Tibial nerve (tissue), 3 donors: ENCODE results near the gene CLEC17A.

Experiments used
- EP300 ChIP-seq, 2 donors: sonication (generic); formaldehyde crosslinking; IDR thresholded peaks; one replicate each; pipeline ENCODE4 v1.6.1; 2017; ENCODE audit warnings: antibody characterized with exemption in 2 of 2, mild to moderate bottlenecking in 1 of 2
- POLR2A ChIP-seq, 2 donors: fragments of 450-650 bp; IDR thresholded peaks; one replicate each; pipeline ENCODE4 v1.6.1; 2017; ENCODE audit warnings: antibody characterized with exemption in 2 of 2, mild to moderate bottlenecking in 2 of 2, moderate library complexity in 2 of 2

- TF ChIP-seq POLR2A (IDR thresholded peaks at IDR 0.05) (no peak), EP300 (IDR thresholded peaks at IDR 0.05) (peak in 1 of 2 donors; percentile 16)
These were observed 26.2 kb upstream of the CLEC17A start for GRCh38 chr19:14556662-14557188.
